ENCODE measurements around the gene FCN1.

Gene FCN1

GRCh38 chr9:134951461-134951860, 33.7 kb upstream of the FCN1 start:
- no peak for DNase-seq (ENCODE audit: low read depth)

- no peak for DNase-seq (ENCODE audit: low read depth)
These were observed 32.9 kb upstream of the FCN1 start for GRCh38 chr9:134950386-134951210.

GRCh38 chr9:134949681-134950385, 32.1 kb upstream of the FCN1 start:
- DNase-seq (ENCODE audit: low read depth), result no peak

DNA sequence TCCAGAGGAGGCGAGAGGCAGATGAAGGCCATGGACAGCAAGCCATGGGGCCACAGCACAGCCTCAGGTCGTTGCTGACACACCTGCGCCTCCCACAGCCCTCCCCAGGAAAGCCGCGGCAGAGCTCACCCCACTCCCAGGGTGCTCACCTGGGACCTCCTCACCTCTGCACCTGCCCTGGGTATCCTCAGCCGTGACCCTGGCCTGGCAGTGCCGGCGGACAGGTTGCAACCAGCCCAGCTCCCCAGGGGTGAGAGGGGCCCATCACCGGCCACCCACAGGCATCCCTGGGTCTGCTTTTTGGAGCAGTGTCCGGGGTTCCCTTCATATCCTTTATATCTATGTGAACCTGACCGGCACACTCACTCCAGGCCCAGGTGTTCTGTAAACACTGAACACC, 30.4 kb upstream of the FCN1 start:
- no peak for DNase-seq (ENCODE audit: low read depth)

- DNase-seq (ENCODE audit: low read depth), result no peak
These were observed 29.7 kb upstream of the FCN1 start for GRCh38 chr9:134947265-134947955.

- no peak for DNase-seq (ENCODE audit: low read depth)
These were observed 29.0 kb upstream of the FCN1 start for GRCh38 chr9:134946663-134947062.

DNA sequence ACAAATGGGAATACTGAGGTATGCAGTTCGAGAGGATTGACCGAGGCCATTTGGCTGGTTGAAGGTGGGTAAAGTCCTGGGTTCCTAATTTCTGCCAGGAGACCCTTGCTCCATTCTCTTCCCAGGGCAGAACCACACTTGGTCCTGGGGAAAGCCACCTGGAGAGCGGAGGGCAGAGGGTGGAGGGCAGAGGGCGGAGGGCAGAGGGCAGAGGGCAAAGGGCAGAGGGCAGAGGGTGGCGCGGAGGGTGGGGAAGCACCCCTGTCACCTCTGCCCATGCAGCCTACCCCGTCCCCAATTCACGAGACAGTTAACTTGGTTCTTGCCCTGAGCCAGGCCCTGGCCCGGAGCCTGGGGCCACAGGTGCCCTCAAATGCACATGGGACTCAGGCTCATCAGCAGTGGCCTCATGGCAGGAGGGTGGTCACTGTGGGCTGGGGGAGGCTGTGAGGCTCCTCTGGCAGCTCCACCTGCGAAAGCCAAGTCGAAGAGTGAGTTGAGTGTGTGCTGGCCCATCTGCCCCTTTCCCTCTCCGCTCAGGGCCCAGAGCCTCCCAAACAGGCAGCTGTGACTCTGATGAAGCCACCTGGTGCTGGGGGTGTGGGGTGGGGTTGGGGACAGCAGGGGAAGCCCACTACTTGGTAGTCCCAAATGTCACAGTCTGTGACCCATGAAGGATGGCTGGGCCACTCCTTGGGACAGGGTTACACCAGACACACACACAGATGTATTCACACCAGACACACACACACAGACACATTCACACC, 28.0 kb upstream of the FCN1 start:
- DNase-seq (ENCODE audit: low read depth), result no peak

- DNase-seq (ENCODE audit: low read depth), result no peak
These were observed 27.2 kb upstream of the FCN1 start for GRCh38 chr9:134944916-134945315.

GRCh38 chr9:134944351-134944802, 26.7 kb upstream of the FCN1 start:
- DNase-seq (ENCODE audit: low read depth), result no peak

DNA sequence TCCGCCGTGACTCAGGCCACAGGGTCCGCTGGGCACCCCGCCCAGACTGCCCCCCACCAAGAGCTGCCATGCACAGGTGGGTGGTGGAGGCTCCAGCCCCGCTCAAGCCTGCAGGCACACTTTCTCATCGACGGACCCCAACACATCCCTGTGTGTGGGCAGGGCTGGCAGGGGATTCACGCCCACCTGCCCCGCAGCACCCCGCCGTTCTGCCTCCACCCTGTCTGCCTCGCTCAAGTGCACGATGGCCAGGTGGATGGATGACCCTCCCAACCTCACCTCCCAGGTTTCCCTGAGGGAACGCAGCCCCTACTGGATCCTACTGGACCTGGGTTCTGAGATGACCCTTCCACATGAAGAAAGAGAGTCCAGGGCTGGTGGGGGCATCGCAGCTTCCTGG, 26.1 kb upstream of the FCN1 start:
- no peak for DNase-seq (ENCODE audit: low read depth)

GRCh38 chr9:134943411-134943810, 25.7 kb upstream of the FCN1 start:
- no peak for DNase-seq (ENCODE audit: low read depth)

GRCh38 chr9:134942788-134943184, 25.1 kb upstream of the FCN1 start:
- DNase-seq (ENCODE audit: low read depth), result no peak

- DNase-seq (ENCODE audit: low read depth), result no peak
These were observed 24.5 kb upstream of the FCN1 start for GRCh38 chr9:134942011-134942787.

GRCh38 chr9:134940236-134941208, 22.8 kb upstream of the FCN1 start:
- no peak for DNase-seq (ENCODE audit: low read depth)

DNA sequence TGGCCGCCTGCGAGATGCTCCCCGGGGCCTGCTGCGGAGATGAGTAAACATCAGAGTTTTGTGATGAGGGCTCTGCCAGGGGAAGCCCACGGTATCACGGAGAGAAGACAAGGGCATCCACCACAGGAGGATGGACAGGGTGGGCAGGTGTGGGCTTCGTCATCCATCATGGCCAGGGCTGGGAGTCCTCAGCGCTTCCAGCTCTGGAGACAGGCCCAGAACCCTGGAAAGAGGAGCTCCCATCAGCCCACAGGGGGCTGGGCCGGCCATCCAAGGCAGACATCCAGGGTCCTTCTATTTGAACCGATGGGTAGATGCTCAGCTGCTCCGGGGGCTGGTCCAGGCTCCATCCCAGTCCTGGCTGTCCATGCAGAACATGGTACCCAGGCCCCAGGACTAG, 22.1 kb upstream of the FCN1 start:
- no peak for DNase-seq (ENCODE audit: low read depth)

- no peak for DNase-seq (ENCODE audit: low read depth)
These were observed 21.5 kb upstream of the FCN1 start for GRCh38 chr9:134939080-134939733.

DNA sequence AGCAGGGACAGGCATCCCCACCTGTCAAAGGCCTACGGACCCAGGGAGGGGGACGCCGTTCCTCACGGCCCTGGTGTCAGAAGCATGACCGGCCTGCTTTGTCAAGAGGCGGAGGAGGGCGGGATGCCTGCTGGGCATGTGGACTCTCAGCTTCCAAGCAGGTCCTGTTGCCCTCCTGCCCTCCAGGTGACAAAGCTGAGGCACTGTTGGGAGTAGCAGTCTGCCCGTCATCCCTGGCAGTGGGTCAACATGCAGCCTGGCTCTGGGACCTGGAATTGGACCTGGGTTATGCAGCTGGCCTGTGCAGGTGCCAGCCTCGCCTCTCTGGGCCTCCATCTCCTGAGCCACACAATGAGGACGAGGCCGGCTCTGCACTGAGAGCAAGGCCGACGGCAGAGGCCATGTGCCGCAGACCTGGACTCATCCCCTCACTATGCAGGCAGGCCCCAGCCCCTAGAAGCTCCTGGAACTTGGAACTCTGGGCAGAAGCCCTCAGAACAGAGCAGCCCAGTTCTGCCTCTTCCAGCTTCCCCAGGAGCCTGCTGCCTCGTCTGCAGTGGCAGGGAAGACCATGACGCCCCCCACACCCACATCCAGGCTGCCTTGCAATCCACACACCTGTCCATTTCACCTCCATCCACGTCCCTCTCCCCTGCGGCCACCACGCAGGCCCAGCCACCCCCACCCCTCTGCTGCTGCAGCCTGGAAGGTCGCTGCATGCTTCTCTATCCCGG, 20.8 kb upstream of the FCN1 start:
- no peak for DNase-seq (ENCODE audit: low read depth)

DNA sequence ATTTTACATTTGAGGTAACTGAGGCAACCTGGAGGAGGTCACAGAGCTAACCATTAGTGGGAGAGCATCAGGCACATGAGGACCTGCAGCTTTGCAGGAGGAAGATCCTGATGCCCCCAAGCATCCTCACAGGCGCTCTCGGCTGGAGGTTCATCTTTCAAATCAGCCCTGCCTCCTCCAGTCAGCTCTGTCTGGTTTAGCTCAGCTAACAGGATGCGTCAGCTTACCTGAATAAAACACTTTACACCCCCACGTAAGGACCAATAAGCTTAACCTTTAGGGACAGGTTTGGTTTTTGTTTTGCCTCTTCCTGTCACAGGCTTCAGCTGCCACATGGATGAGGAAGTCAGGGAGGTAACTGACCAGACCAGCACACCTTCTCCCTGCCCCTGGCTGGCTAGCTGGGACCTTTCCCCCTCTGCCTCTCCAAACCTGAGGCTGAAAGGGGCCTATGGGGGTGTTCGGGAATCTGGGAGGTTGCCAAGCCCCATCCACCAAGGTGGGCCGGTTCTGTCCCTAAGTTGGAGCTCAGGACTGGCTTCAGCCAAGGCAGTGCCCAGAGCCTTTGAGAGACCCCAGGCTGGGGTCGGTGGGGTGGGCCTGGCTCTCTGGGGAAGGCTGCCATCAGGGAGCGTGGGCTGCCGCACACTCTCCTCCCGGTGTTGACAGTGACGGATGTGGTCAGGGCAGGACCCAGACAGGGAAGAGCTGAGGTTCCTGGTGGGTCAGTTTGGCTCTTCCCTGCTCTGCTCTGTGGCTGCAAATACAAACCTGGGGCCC, 20.0 kb upstream of the FCN1 start:
- DNase-seq (ENCODE audit: low read depth), result no peak

All from amniotic epithelial cell (primary cell).